ENCODE measurements around the gene TCF7. TPM values are rescaled to one million over a fixed set of nuclear protein-coding genes. Genes with fewer than 3 reads are reported as not detected.

Gene TCF7
- total RNA-seq = 1 to 10 TPM in 2 of 4 donors, under 1 TPM in 2; 0.94 to 1.4 (median 1.1) TPM

GRCh38 chr5:134113902-134114875, at the start of gene TCF7:
Gene TCF7 (plus strand): TSS chr5:134114681. CDS start chr5:134114907, 226 bp downstream.
- peak within 1 kb of the TSS in 2 of 4 donors; percentile 50 to 68 for H3K27ac ChIP-seq
- H3K4me1 ChIP-seq = peaks cover 0 to 24% (median 9%) of the 10 kb centered on the region in 3 donors
- TF ChIP-seq POLR2AphosphoS5 (IDR thresholded peaks at IDR 0.05) (no peak), EP300 (IDR thresholded peaks at IDR 0.05) (no peak), POLR2A (IDR thresholded peaks at IDR 0.05) (no peak), CTCF (IDR thresholded peaks at IDR 0.05) (no peak)
- H3K27me3 ChIP-seq = peaks cover 37% of the 10 kb centered on the region
- H3K36me3 ChIP-seq = no peaks in the 10 kb centered on the region
- no peaks in the 10 kb centered on the region for H3K9me3 ChIP-seq
- H3K4me3 ChIP-seq = peak within 1 kb of the TSS; percentile 34 to 61
- 2 to 6% methylated on average over 14 to 18 of the region's 90 CpGs for WGBS, 2 donors (ENCODE audit: low coverage in 1 of 2)
- peak; percentile 93 for ATAC-seq

GRCh38 chr5:134069553-134069952, 44.9 kb upstream of the TCF7 start:
- WGBS, 2 donors (ENCODE audit: low coverage in 1 of 2) = 74 to 85% methylated on average over 5 of the region's 6 CpGs
- ATAC-seq = no peak

DNA sequence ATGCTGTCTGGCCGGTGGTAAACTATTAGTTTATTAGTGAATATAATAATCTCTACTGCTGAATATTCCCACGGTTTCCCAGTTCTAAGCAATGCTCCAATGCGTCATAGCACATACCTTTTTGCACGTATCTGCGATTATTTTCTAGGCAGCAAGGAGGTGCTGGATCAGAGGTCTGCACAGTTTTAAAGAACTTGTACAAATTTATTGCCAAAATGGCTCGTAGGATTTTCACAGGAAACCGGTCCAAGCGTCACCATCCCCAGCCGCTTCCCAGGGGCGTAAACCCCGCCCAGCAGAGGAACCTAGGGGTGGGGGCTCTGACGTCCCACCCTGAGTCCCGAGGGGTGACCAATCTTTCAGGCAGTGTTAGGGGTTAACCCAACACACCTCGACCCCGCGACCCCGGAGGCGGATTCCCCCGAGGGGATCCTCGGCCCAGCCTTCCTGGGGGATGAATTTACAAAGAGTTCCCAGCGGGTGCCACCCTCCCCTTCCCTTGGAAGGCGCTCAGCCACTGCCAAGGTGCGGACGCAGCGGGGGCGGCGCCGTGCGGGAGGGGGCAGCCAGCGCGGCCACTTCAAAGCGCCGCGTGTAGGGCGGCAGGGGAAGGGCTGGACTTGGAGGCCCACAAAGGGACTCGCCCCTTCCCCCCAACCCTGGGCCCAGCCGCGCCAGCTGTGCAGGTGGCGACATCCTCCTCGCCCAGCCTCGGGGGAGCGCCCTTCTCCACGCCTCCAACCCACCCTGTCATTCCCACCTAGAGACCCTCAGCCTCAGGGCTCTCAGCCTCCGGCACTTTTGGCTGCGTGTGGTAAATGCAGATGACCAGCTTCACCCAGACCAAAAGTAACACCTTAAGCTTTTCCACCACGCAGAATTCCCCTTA, 43.5 kb upstream of the TCF7 start:
- no peak for TF ChIP-seq POLR2AphosphoS5 (IDR thresholded peaks at IDR 0.05)
- TF ChIP-seq EP300 (IDR thresholded peaks at IDR 0.05) = no peak
- TF ChIP-seq POLR2A (IDR thresholded peaks at IDR 0.05) = no peak
- Histone ChIP-seq H3K4me3 (peak overlapping the region; percentile 3 to 46), H3K4me1 (peaks cover 0 to 17% (median 7%) of the 10 kb centered on the region in 3 donors), H3K27ac (no peak overlapping the region), H3K9me3 (no peaks in the 10 kb centered on the region), H3K36me3 (no peaks in the 10 kb centered on the region), H3K27me3 (peaks cover 21% of the 10 kb centered on the region)
- peak; percentile 31 for ATAC-seq
- WGBS, 2 donors (ENCODE audit: low coverage in 1 of 2) = 19 to 25% methylated on average over 10 to 14 of the region's 46 CpGs

More at GRCh38 chr5:134069553-134069952, 44.9 kb upstream of the TCF7 start:
- Histone ChIP-seq H3K27me3 (peaks cover 21% of the 10 kb centered on the region), H3K4me3 (no peak overlapping the region), H3K9me3 (no peaks in the 10 kb centered on the region), H3K36me3 (no peaks in the 10 kb centered on the region), H3K4me1 (peaks cover 0 to 17% (median 7%) of the 10 kb centered on the region in 3 donors), H3K27ac (no peak overlapping the region)
- TF ChIP-seq POLR2AphosphoS5 (IDR thresholded peaks at IDR 0.05) = no peak
- no peak for TF ChIP-seq POLR2A (IDR thresholded peaks at IDR 0.05)
- TF ChIP-seq EP300 (IDR thresholded peaks at IDR 0.05) = no peak
- no peak for TF ChIP-seq CTCF (IDR thresholded peaks at IDR 0.05)

DNA sequence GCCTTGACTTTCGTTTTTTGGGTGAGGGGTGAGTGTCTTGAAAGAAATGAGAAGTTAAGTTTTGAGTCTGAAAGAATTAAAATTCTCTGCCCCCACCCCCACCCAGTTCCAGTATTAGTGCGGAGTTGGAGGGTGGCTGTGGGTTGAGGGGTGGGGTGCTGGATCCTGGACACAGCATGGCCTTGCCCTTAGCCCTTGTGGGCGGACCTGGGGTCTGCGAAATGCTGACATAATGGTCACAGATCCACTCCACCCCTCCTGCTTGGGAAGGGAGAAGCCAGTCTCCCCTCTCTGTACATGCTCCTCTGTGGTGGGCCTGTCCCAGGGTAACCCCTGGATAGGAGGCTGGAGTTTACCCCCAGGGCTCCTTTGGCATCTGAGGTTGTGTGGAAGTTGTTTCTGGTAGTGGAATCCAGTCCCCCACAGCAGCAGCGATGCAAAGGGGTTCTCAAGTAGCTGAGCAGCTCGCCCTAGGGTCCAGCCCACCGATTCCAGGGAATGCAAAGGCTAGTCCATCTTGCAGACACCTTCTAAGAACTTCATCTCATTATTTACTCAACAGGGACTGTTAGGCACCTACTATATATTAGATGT, 42.8 kb upstream of the TCF7 start:
- Histone ChIP-seq H3K9me3 (no peaks in the 10 kb centered on the region), H3K27me3 (peaks cover 21% of the 10 kb centered on the region), H3K36me3 (no peaks in the 10 kb centered on the region), H3K4me1 (peaks cover 0 to 17% (median 7%) of the 10 kb centered on the region in 3 donors), H3K27ac (no peak overlapping the region), H3K4me3 (peak overlapping the region in 1 of 2 donors; percentile 46)
- no peak for ATAC-seq
- no peak for TF ChIP-seq EP300 (IDR thresholded peaks at IDR 0.05)
- no peak for TF ChIP-seq POLR2A (IDR thresholded peaks at IDR 0.05)
- no peak for TF ChIP-seq CTCF (IDR thresholded peaks at IDR 0.05)
- no peak for TF ChIP-seq POLR2AphosphoS5 (IDR thresholded peaks at IDR 0.05)
- 17 to 76% methylated on average over 1 to 3 of the region's 7 CpGs for WGBS, 2 donors (ENCODE audit: low coverage in 1 of 2)
